GM12878 (cell line): ENCODE data around the gene SCRG1. TPM values are rescaled to one million over a fixed set of nuclear protein-coding genes. Genes with fewer than 3 reads are reported as not detected.

Experiments
- ATAC-seq: fragments of 200-7000 bp; cut with Tn5 transposase; 3 replicates; pipeline ENCODE4 v1.9.1; 2020; ENCODE audit warnings: mild to moderate bottlenecking, moderate library complexity
- BruUV-seq: library from RNA; stranded (reverse); fragments of 400-500 nt; replicated peaks from 2 replicates; lab custom pipeline; 2021; lab: Mats Ljungman, UMichigan
- CTCF ChIA-PET: fragments of 300-600 bp; sonication (Branson Sonifier 250); formaldehyde crosslinking; extraction: SDS; loops from one replicate; lab custom pipeline; 2021; ENCODE audit warnings: inconsistent platforms; lab: Yijun Ruan, JAX
- POLR2A ChIA-PET: fragments of 350-600 bp; formaldehyde crosslinking; extraction: SDS; loops from one replicate; lab custom pipeline; 2021; ENCODE audit warnings: inconsistent platforms; lab: Charles Lee
- RAD21 ChIA-PET: fragments of 300-600 bp; sonication (Branson Sonifier 250); formaldehyde crosslinking; loops from one replicate; lab custom pipeline; 2023; ENCODE audit warnings: antibody characterized with exemption; ENCODE audit not compliant: unreplicated experiment; lab: Charles Lee
- SMC1A ChIA-PET: fragments of 300-600 bp; sonication (Branson Sonifier 250); formaldehyde crosslinking; loops from one replicate; lab custom pipeline; 2023; ENCODE audit not compliant: unreplicated experiment, uncharacterized antibody; lab: Charles Lee
- DNase-seq: peaks from one replicate; pipeline ENCODE4 v3.0.0-alpha.2; 2011; ENCODE audit warnings: low read depth, low spot score
- FAIRE-seq: peaks from 3 replicates; lab custom pipeline; 2011; peaks lifted over from hg19 to GRCh38; lab: Jason Lieb, UNC
- H2AFZ ChIP-seq: 2 replicates; pipeline ENCODE4 v1.6.0; 2011; ENCODE audit warnings: low read depth, low read length, control low read depth; ENCODE audit not compliant: control insufficient read depth
- H3K27ac ChIP-seq: 2 replicates; pipeline ENCODE4 v1.5.1; 2011; ENCODE audit warnings: control low read depth; ENCODE audit not compliant: control insufficient read depth, insufficient read depth
- H3K27me3 ChIP-seq, 2 experiments: replicated peaks in 1 of 2; 2 replicates each; pipeline versions ENCODE4 v1.6.0 to v1.6.1; 2011; ENCODE audit warnings: low read length in 1 of 2; ENCODE audit not compliant: control insufficient read depth in 2 of 2, insufficient read depth in 2 of 2
- H3K36me3 ChIP-seq, 2 experiments: 2 replicates each; pipeline ENCODE4 v1.5.1; 2011; ENCODE audit warnings: low read length in 1 of 2; ENCODE audit not compliant: control insufficient read depth in 2 of 2, insufficient read depth in 2 of 2
- H3K4me1 ChIP-seq: 2 replicates; pipeline ENCODE4 v1.6.1; 2011; ENCODE audit warnings: mild to moderate bottlenecking, low read length, moderate library complexity, mixed read lengths; ENCODE audit not compliant: control insufficient read depth, insufficient read depth
- H3K4me2 ChIP-seq: 2 replicates; pipeline ENCODE4 v1.6.0; 2011; ENCODE audit warnings: control low read depth; ENCODE audit not compliant: control insufficient read depth, insufficient read depth
- H3K4me3 ChIP-seq: fragments of 200-600 bp; sonication (generic); 2 replicates; pipeline ENCODE4 v1.5.1; 2016
- H3K79me2 ChIP-seq: 2 replicates; pipeline ENCODE4 v1.6.0; 2011; ENCODE audit warnings: low read length; ENCODE audit not compliant: control insufficient read depth, insufficient read depth
- H3K9ac ChIP-seq: 2 replicates; pipeline ENCODE4 v1.8.0; 2011; ENCODE audit warnings: low read length, control low read depth, mixed read lengths; ENCODE audit not compliant: control insufficient read depth, insufficient read depth
- H3K9me3 ChIP-seq: replicated peaks from 3 replicates; pipeline ENCODE4 v1.5.1; 2011; ENCODE audit warnings: mild to moderate bottlenecking, low read length; ENCODE audit not compliant: control insufficient read depth, insufficient read depth
- H4K20me1 ChIP-seq: 2 replicates; pipeline ENCODE4 v1.6.0; 2011; ENCODE audit not compliant: control insufficient read depth, insufficient read depth
- ASH2L ChIP-seq: fragments of 300-600, 200-600 bp; sonication (generic); IDR thresholded peaks from 2 replicates; pipeline ENCODE4 v1.6.1; 2017; ENCODE audit warnings: low read depth, mild to moderate bottlenecking, borderline replicate concordance
- ATF2 ChIP-seq: IDR thresholded peaks from 2 replicates; pipeline ENCODE4 v1.6.1; 2012; ENCODE audit warnings: low read length, inconsistent platforms
- BCL11A ChIP-seq: IDR thresholded peaks from 2 replicates; pipeline ENCODE4 v1.6.1; 2011; ENCODE audit warnings: low read depth, low read length
- BMI1 ChIP-seq: fragments of 450-650 bp; IDR thresholded peaks from 2 replicates; pipeline ENCODE4 v1.6.1; 2016; ENCODE audit warnings: mild to moderate bottlenecking, moderate library complexity, borderline replicate concordance
- DPF2 ChIP-seq: fragments of 450-650 bp; IDR thresholded peaks from 2 replicates; pipeline ENCODE4 v1.6.1; 2017; ENCODE audit warnings: mild to moderate bottlenecking
- IKZF2 ChIP-seq, 2 experiments: fragments of 450-650 bp; IDR thresholded peaks; 2 replicates each; pipeline ENCODE4 v1.6.1; 2017; ENCODE audit warnings: mild to moderate bottlenecking in 2 of 2, moderate library complexity in 2 of 2
- IRF4 ChIP-seq: IDR thresholded peaks from 2 replicates; pipeline ENCODE4 v1.6.1; 2011; ENCODE audit warnings: low read depth, low read length
- JUND ChIP-seq: IDR thresholded peaks from 2 replicates; pipeline ENCODE4 v1.6.1; 2012; ENCODE audit warnings: low read depth, mild to moderate bottlenecking, low read length, improper control_type of control experiment, moderate library complexity
- KDM1A ChIP-seq: fragments of 200-600 bp; sonication (generic); IDR thresholded peaks from 2 replicates; pipeline ENCODE4 v1.6.1; 2016; ENCODE audit warnings: borderline replicate concordance
- NFYB ChIP-seq: IDR thresholded peaks from 2 replicates; pipeline ENCODE4 v1.6.1; 2011; ENCODE audit warnings: low read depth, mild to moderate bottlenecking, low read length, improper control_type of control experiment, moderate library complexity; ENCODE audit not compliant: insufficient read depth
- POLR2AphosphoS5 ChIP-seq: IDR thresholded peaks from 2 replicates; pipeline ENCODE4 v1.6.1; 2011; ENCODE audit warnings: mild to moderate bottlenecking, low read length, inconsistent platforms
- RUNX3 ChIP-seq: IDR thresholded peaks from 2 replicates; pipeline ENCODE4 v1.6.1; 2012; ENCODE audit warnings: low read length, inconsistent platforms
- SREBF2 ChIP-seq: IDR thresholded peaks from 2 replicates; pipeline ENCODE4 v1.6.1; 2012; ENCODE audit warnings: mild to moderate bottlenecking, low read length
- STAT3 ChIP-seq: IDR thresholded peaks from 2 replicates; pipeline ENCODE4 v1.6.1; 2011; ENCODE audit warnings: low read depth, low read length, improper control_type of control experiment
- YY1 ChIP-seq: IDR thresholded peaks from 2 replicates; pipeline ENCODE4 v1.6.1; 2011; ENCODE audit warnings: low read depth, mild to moderate bottlenecking, low read length
- ZBED1 ChIP-seq: IDR thresholded peaks from 2 replicates; pipeline ENCODE4 v1.6.1; 2016; ENCODE audit warnings: borderline replicate concordance
- ZNF384 ChIP-seq: IDR thresholded peaks from 2 replicates; pipeline ENCODE4 v1.6.1; 2012; ENCODE audit warnings: low read depth, mild to moderate bottlenecking, low read length, improper control_type of control experiment, borderline replicate concordance
- WGBS: methylation state at CpG from one replicate; pipeline ENCODE4 v1.1.6; 2016; ENCODE audit warnings: low lambda C conversion rate; ENCODE audit not compliant: insufficient replicate concordance, insufficient coverage; ENCODE audit errors: missing lambda C conversion rate; 5-methylcytosine and 5-hydroxymethylcytosine counted together
- in situ Hi-C: fragments of 300-500 bp; cut with MboI; formaldehyde crosslinking; loops from 9 replicates; pipeline ENCODE4 v1.14.3; 2018; ENCODE audit warnings: mixed read lengths
- intact Hi-C: fragments of 100-400 bp; cut with micrococcal nuclease; formaldehyde crosslinking; loops from one replicate; pipeline ENCODE4 v1.14.2; 2022; ENCODE audit not compliant: unreplicated experiment
- polyA plus RNA-seq, 11 experiments: library from polyadenylated mRNA; depleted of rRNA in 4 of 11; unstranded in 6 of 11; stranded (reverse) in 5 of 11; fragments of >200 nt; fragmentation: Nextera tagmentation in 4 of 11; fragmentation: Illumina TruSeq in 1 of 11; extraction: Ambion mirVana in 4 of 11; extraction: Trizol in 1 of 11; gene quantifications; 1 replicate in 1 of 11; 2 replicates in 10 of 11; pipeline versions ENCODE4 v1.2.1 to v1.2.3, GENCODE V29; 2011 to 2016; ENCODE audit warnings: inconsistent platforms in 2 of 11, missing spikeins in 2 of 11, low read depth in 1 of 11
- total RNA-seq, 4 experiments: library from RNA; depleted of rRNA in 3 of 4; stranded (reverse); fragments of >200 nt in 3 of 4; fragmentation: Illumina TruSeq in 1 of 4; extraction: Trizol in 1 of 4; gene quantifications; 2 replicates each; pipeline versions ENCODE4 v1.2.1 to v1.2.3, GENCODE V29; 2013 to 2021
- TF ChIP-seq, protein P1 (sequence below): fragments of 450-650 bp; IDR thresholded peaks from 2 replicates; pipeline ENCODE4 v1.6.1; 2014; ENCODE audit warnings: mild to moderate bottlenecking
- TF ChIP-seq, protein P2 (sequence below): fragments of 450-650 bp; IDR thresholded peaks from 2 replicates; pipeline ENCODE4 v1.6.1; 2016; ENCODE audit warnings: mild to moderate bottlenecking, moderate library complexity, borderline replicate concordance

The SCRG1 gene
- total and polyA plus RNA-seq, 10 of the 15 experiments (the other 5 are each of a cell fraction or from before 2014, with no cell fraction given) = 0.02 to 0.58 (median 0.54) TPM; not detected in 7

GRCh38 chr4:173397604-173398003 lies 1.3 kb downstream of the SCRG1 start:
- no peak overlapping the region for H3K4me2 ChIP-seq
- in situ Hi-C loops = no loop called here
- intact Hi-C loops = no loop called here
- RAD21 ChIA-PET = interaction anchor here (1.0 kb wide), 1 partner anchor 96 kb away, joined by 3 read pairs; no protein-coding TSS in a partner anchor
- no peaks in the 10 kb centered on the region for H3K36me3 ChIP-seq
- CTCF ChIA-PET = interaction anchor here (0.8 to 1.8 kb wide), 7 partner anchors 10 to 384 kb away, joined by 3 to 9 read pairs (median 4); no protein-coding TSS in a partner anchor
- no peaks in the 10 kb centered on the region for H3K9me3 ChIP-seq
- ATAC-seq = no peak
- BruUV-seq = no TSS peak
- H3K9ac ChIP-seq = no peak overlapping the region
- H3K79me2 ChIP-seq = no peaks in the 10 kb centered on the region
- no peaks in the 10 kb centered on the region for H3K27me3 ChIP-seq
- WGBS = 79% methylated on average over 1 of the region's 1 CpG
- H3K4me1 ChIP-seq = no peaks in the 10 kb centered on the region
- H2AFZ ChIP-seq = no peak overlapping the region
- no peak for FAIRE-seq
- no peak overlapping the region for H3K4me3 ChIP-seq
- no peak for DNase-seq
- SMC1A ChIA-PET = interaction anchor here (0.7 to 1.9 kb wide), 7 partner anchors 10 to 179 kb away, joined by 3 to 4 read pairs (median 3); no protein-coding TSS in a partner anchor
- no peaks in the 10 kb centered on the region for H4K20me1 ChIP-seq
- no peak overlapping the region for H3K27ac ChIP-seq
- POLR2A ChIA-PET = no interaction called here
- TF ChIP-seq JUND (no peak), ATF2 (no peak), DPF2 (no peak), BCL11A (no peak), KDM1A (no peak), NFYB (no peak), BMI1 (no peak), YY1 (no peak), POLR2AphosphoS5 (no peak), STAT3 (no peak), IKZF2 (IDR thresholded peaks at IDR 0.05) (no peak), ZBED1 (no peak), ZNF384 (no peak), RUNX3 (no peak), ASH2L (no peak), IRF4 (no peak), SREBF2 (no peak)
- TF ChIP-seq, protein P1, sequence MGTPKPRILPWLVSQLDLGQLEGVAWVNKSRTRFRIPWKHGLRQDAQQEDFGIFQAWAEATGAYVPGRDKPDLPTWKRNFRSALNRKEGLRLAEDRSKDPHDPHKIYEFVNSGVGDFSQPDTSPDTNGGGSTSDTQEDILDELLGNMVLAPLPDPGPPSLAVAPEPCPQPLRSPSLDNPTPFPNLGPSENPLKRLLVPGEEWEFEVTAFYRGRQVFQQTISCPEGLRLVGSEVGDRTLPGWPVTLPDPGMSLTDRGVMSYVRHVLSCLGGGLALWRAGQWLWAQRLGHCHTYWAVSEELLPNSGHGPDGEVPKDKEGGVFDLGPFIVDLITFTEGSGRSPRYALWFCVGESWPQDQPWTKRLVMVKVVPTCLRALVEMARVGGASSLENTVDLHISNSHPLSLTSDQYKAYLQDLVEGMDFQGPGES = no peak
- TF ChIP-seq, protein P2, sequence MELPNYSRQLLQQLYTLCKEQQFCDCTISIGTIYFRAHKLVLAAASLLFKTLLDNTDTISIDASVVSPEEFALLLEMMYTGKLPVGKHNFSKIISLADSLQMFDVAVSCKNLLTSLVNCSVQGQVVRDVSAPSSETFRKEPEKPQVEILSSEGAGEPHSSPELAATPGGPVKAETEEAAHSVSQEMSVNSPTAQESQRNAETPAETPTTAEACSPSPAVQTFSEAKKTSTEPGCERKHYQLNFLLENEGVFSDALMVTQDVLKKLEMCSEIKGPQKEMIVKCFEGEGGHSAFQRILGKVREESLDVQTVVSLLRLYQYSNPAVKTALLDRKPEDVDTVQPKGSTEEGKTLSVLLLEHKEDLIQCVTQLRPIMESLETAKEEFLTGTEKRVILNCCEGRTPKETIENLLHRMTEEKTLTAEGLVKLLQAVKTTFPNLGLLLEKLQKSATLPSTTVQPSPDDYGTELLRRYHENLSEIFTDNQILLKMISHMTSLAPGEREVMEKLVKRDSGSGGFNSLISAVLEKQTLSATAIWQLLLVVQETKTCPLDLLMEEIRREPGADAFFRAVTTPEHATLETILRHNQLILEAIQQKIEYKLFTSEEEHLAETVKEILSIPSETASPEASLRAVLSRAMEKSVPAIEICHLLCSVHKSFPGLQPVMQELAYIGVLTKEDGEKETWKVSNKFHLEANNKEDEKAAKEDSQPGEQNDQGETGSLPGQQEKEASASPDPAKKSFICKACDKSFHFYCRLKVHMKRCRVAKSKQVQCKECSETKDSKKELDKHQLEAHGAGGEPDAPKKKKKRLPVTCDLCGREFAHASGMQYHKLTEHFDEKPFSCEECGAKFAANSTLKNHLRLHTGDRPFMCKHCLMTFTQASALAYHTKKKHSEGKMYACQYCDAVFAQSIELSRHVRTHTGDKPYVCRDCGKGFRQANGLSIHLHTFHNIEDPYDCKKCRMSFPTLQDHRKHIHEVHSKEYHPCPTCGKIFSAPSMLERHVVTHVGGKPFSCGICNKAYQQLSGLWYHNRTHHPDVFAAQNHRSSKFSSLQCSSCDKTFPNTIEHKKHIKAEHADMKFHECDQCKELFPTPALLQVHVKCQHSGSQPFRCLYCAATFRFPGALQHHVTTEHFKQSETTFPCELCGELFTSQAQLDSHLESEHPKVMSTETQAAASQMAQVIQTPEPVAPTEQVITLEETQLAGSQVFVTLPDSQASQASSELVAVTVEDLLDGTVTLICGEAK = no peak
